ENCODE measurements around the gene GABPB1. TPM values are rescaled to one million over a fixed set of nuclear protein-coding genes. Genes with fewer than 3 reads are reported as not detected.
"Not testable (repeated sequence)": the region's sequence is repeated elsewhere in the genome, so short reads cannot be mapped to it uniquely, and the experiment has no call there.

Gene GABPB1
- total RNA-seq, 1 experiment from 2014 or later = 45.0 TPM

- Histone ChIP-seq H3K27ac (ENCODE audit: insufficient read length, low read depth, low read length) (no peak overlapping the region), H3K18ac (ENCODE audit: insufficient read length, low read depth, low read length) (no peak overlapping the region), H2AK5ac (ENCODE audit: insufficient read length, low read length) (no peak overlapping the region), H3K14ac (ENCODE audit: insufficient read depth, low read length) (no peak overlapping the region), H3K23ac (ENCODE audit: insufficient read length, low read depth, low read length) (no peak overlapping the region), H3T11ph (ENCODE audit: low read length) (no peak overlapping the region), H2BK5ac (ENCODE audit: insufficient read length, low read length) (no peak overlapping the region), H4K20me1 (ENCODE audit: control insufficient read depth, insufficient read depth, insufficient read length) (no peaks in the 10 kb centered on the region), H4K91ac (ENCODE audit: insufficient read length, low read depth, low read length) (no peak overlapping the region), H2BK120ac (ENCODE audit: low read depth, low read length, poor library complexity, severe bottlenecking) (no peak overlapping the region), H3K4me2 (ENCODE audit: insufficient read depth, insufficient read length, low read length) (no peak overlapping the region), H3K4me1 (ENCODE audit: insufficient read depth, low read length) (no peaks in the 10 kb centered on the region), H2BK12ac (ENCODE audit: insufficient read length, low read depth, low read length) (no peak overlapping the region), H3K9ac (ENCODE audit: extremely low read depth, insufficient read length, low read length) (no peak overlapping the region), H3K27me3 (ENCODE audit: insufficient read depth, low read length) (no peaks in the 10 kb centered on the region), H3K56ac (ENCODE audit: insufficient read length, low read depth, low read length) (no peak overlapping the region), H4K5ac (ENCODE audit: insufficient read length, low read depth, low read length) (no peak overlapping the region), H2BK15ac (ENCODE audit: low read depth, low read length) (no peak overlapping the region), H3K79me1 (ENCODE audit: insufficient read depth, low read depth, low read length, poor library complexity, severe bottlenecking) (no peaks in the 10 kb centered on the region), H3K4ac (ENCODE audit: low read depth, low read length) (no peak overlapping the region), H2AFZ (ENCODE audit: low read length) (no peak overlapping the region), H3K9me3 (ENCODE audit: control insufficient read depth, low read depth, low read length) (no peaks in the 10 kb centered on the region), H3K23me2 (ENCODE audit: insufficient read length, low read depth, low read length, poor library complexity, severe bottlenecking) (no peaks in the 10 kb centered on the region), H3K79me2 (ENCODE audit: insufficient read depth, low read length) (no peaks in the 10 kb centered on the region), H4K8ac (replicated peaks; ENCODE audit: insufficient read length, low read depth, low read length) (no peak overlapping the region), H2BK20ac (ENCODE audit: low read depth, low read length, poor library complexity, severe bottlenecking) (no peak overlapping the region)
- Mint-ChIP-seq H3K27me3 (ENCODE audit: low read depth) (no peaks in the 10 kb centered on the region), H3K4me1 (peaks cover 5% of the 10 kb centered on the region in 2 experiments), H3K9me3 (no peaks in the 10 kb centered on the region; a peak in 1 of 5 replicates), H3K27ac (no peak overlapping the region), H3K4me3 (no peak overlapping the region), H3K36me3 (ENCODE audit: insufficient read depth in 1 of 3, low read depth in 3 of 3) (no peaks in the 10 kb centered on the region)
- no peak for DNase-seq
- no CpG with 5 or more reads among the region's 1 CpG for WGBS (ENCODE audit: extremely low coverage, insufficient read length, low lambda C conversion rate)
- TF ChIP-seq CTCF (conservative IDR thresholded peaks at IDR 0.05) = no peak
Observed at GRCh38 chr15:50380089-50380488, 25.1 kb upstream of the GABPB1 start.

GRCh38 chr15:50379413-50379812, 24.4 kb upstream of the GABPB1 start:
- not testable (repeated sequence) for H3K4me1 Mint-ChIP-seq; H3K9ac ChIP-seq (ENCODE audit: extremely low read depth, insufficient read length, low read length); H3K4me2 ChIP-seq (ENCODE audit: insufficient read depth, insufficient read length, low read length); H2BK5ac ChIP-seq (ENCODE audit: insufficient read length, low read length); H3K79me1 ChIP-seq (ENCODE audit: insufficient read depth, low read depth, low read length, poor library complexity, severe bottlenecking); H3K27ac ChIP-seq (ENCODE audit: insufficient read length, low read depth, low read length); H3K36me3 Mint-ChIP-seq (ENCODE audit: insufficient read depth in 1 of 3, low read depth in 3 of 3); H2AK5ac ChIP-seq (ENCODE audit: insufficient read length, low read length); H3K9me3 ChIP-seq (ENCODE audit: control insufficient read depth, low read depth, low read length); H3K4me1 ChIP-seq (ENCODE audit: insufficient read depth, low read length); H3K27me3 ChIP-seq (ENCODE audit: insufficient read depth, low read length); H4K20me1 ChIP-seq (ENCODE audit: control insufficient read depth, insufficient read depth, insufficient read length); H3K56ac ChIP-seq (ENCODE audit: insufficient read length, low read depth, low read length); H3K4me3 Mint-ChIP-seq; H3K79me2 ChIP-seq (ENCODE audit: insufficient read depth, low read length); H3K18ac ChIP-seq (ENCODE audit: insufficient read length, low read depth, low read length); H3K9me3 Mint-ChIP-seq; H3K14ac ChIP-seq (ENCODE audit: insufficient read depth, low read length); H2AFZ ChIP-seq (ENCODE audit: low read length); H3K27me3 Mint-ChIP-seq (ENCODE audit: low read depth); H2BK120ac ChIP-seq (ENCODE audit: low read depth, low read length, poor library complexity, severe bottlenecking); H4K5ac ChIP-seq (ENCODE audit: insufficient read length, low read depth, low read length); H2BK15ac ChIP-seq (ENCODE audit: low read depth, low read length); H3K23ac ChIP-seq (ENCODE audit: insufficient read length, low read depth, low read length); H2BK20ac ChIP-seq (ENCODE audit: low read depth, low read length, poor library complexity, severe bottlenecking); H4K91ac ChIP-seq (ENCODE audit: insufficient read length, low read depth, low read length); H3K4ac ChIP-seq (ENCODE audit: low read depth, low read length); H3T11ph ChIP-seq (ENCODE audit: low read length); H3K27ac Mint-ChIP-seq; H3K23me2 ChIP-seq (ENCODE audit: insufficient read length, low read depth, low read length, poor library complexity, severe bottlenecking); H2BK12ac ChIP-seq (ENCODE audit: insufficient read length, low read depth, low read length); DNase-seq; H4K8ac ChIP-seq (replicated peaks; ENCODE audit: insufficient read length, low read depth, low read length)
- WGBS (ENCODE audit: extremely low coverage, insufficient read length, low lambda C conversion rate) = no CpG with 5 or more reads among the region's 7 CpGs
